Measurements from ENCODE around the gene SMIM14.
"Not testable (repeated sequence)": the region's sequence is repeated elsewhere in the genome, so short reads cannot be mapped to it uniquely, and the experiment has no call there.

The SMIM14 gene

GRCh38 chr4:39596971-39597370, 41.7 kb downstream of the SMIM14 start:
- no peak for DNase-seq (ENCODE audit: low spot score)

GRCh38 chr4:39591290-39591689, 47.4 kb downstream of the SMIM14 start:
- DNase-seq (ENCODE audit: low spot score), result no peak

GRCh38 chr4:39587881-39588280, 50.8 kb downstream of the SMIM14 start:
- no peak for DNase-seq (ENCODE audit: low spot score)

GRCh38 chr4:39574946-39575345, 63.7 kb downstream of the SMIM14 start:
- DNase-seq (ENCODE audit: low spot score), result no peak

- DNase-seq (ENCODE audit: low spot score), result no peak
Measured at GRCh38 chr4:39571504-39571903, 67.2 kb downstream of the SMIM14 start.

- DNase-seq (ENCODE audit: low spot score), result no peak
Measured at GRCh38 chr4:39571054-39571453, 67.6 kb downstream of the SMIM14 start.

- no peak for DNase-seq (ENCODE audit: low spot score)
Measured at GRCh38 chr4:39569209-39569608, 69.5 kb downstream of the SMIM14 start.

- no peak for DNase-seq (ENCODE audit: low spot score)
Measured at GRCh38 chr4:39568805-39569204, 69.9 kb downstream of the SMIM14 start.

GRCh38 chr4:39565878-39566600, 72.6 kb downstream of the SMIM14 start:
- DNase-seq (ENCODE audit: low spot score), result no peak

GRCh38 chr4:39563346-39563847, 75.3 kb downstream of the SMIM14 start:
- no peak for DNase-seq (ENCODE audit: low spot score)

GRCh38 chr4:39562792-39563191, 75.9 kb downstream of the SMIM14 start:
- DNase-seq (ENCODE audit: low spot score), result no peak

- DNase-seq (ENCODE audit: low spot score), result no peak
Measured at GRCh38 chr4:39559626-39560025, 79.0 kb downstream of the SMIM14 start.

- DNase-seq (ENCODE audit: low spot score), result no peak
Measured at GRCh38 chr4:39555472-39555871, 83.2 kb downstream of the SMIM14 start.

GRCh38 chr4:39548425-39549067, 90.1 kb downstream of the SMIM14 start:
- DNase-seq (ENCODE audit: low spot score), result no peak

- no peak for DNase-seq (ENCODE audit: low spot score)
Measured at GRCh38 chr4:39544580-39545315, 93.9 kb downstream of the SMIM14 start.

- DNase-seq (ENCODE audit: low spot score), result not testable (repeated sequence)
Measured at GRCh38 chr4:39544080-39544479, 94.6 kb downstream of the SMIM14 start.

- DNase-seq (ENCODE audit: low spot score), result no peak
Measured at GRCh38 chr4:39543034-39543433, 95.6 kb downstream of the SMIM14 start.

- no peak for DNase-seq (ENCODE audit: low spot score)
Measured at GRCh38 chr4:39542611-39543012, 96.1 kb downstream of the SMIM14 start.

- no peak for DNase-seq (ENCODE audit: low spot score)
Measured at GRCh38 chr4:39541987-39542610, 96.6 kb downstream of the SMIM14 start.

- DNase-seq (ENCODE audit: low spot score), result no peak
Measured at GRCh38 chr4:39539089-39539611, 99.5 kb downstream of the SMIM14 start.

GRCh38 chr4:39533541-39533940, 105.1 kb downstream of the SMIM14 start:
- DNase-seq (ENCODE audit: low spot score), result no peak

GRCh38 chr4:39532237-39532636, 106.4 kb downstream of the SMIM14 start:
- not testable (repeated sequence) for DNase-seq (ENCODE audit: low spot score)
